ENCODE results near the gene YY1.
A peak's percentile ranks its signal among the peaks of the same experiment; 100 is the strongest.

YY1 gene

DNA sequence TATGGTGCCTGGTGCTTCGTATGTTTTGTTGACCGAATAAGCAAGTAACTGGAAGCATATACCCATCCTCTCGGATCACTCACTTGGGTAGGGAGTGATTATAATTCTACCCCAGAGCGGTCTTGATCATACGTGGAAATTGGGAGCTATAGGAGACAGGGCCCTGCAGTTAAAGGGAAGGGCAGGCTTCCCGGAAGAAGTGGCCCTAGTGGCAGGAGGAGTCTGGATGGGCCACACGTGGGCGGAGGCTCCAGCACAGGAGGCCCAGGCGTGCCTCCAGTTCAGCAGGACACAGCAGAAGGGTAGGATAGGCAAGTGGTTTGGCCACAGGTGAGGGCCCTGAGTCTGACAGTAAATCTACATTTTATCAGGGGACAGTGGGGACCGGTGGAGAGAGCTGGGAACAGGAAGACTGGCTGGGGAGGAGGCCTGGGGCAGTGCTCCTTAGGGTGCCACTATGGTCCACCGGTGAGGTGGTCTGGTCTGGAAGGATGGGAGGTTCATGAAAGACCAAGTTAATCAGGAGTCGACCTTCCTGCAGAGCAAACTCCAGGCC is 23.5 kb upstream of the YY1 start:
- H3K4me3 ChIP-seq (ENCODE audit: low read depth, low read length) = no peak overlapping the region
- TF ChIP-seq, protein P1, sequence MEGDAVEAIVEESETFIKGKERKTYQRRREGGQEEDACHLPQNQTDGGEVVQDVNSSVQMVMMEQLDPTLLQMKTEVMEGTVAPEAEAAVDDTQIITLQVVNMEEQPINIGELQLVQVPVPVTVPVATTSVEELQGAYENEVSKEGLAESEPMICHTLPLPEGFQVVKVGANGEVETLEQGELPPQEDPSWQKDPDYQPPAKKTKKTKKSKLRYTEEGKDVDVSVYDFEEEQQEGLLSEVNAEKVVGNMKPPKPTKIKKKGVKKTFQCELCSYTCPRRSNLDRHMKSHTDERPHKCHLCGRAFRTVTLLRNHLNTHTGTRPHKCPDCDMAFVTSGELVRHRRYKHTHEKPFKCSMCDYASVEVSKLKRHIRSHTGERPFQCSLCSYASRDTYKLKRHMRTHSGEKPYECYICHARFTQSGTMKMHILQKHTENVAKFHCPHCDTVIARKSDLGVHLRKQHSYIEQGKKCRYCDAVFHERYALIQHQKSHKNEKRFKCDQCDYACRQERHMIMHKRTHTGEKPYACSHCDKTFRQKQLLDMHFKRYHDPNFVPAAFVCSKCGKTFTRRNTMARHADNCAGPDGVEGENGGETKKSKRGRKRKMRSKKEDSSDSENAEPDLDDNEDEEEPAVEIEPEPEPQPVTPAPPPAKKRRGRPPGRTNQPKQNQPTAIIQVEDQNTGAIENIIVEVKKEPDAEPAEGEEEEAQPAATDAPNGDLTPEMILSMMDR (IDR thresholded peaks at IDR 0.05; ENCODE audit: low read depth, low read length, missing control alignments) = no peak
- no peak for DNase-seq (ENCODE audit: low read depth)

DNA sequence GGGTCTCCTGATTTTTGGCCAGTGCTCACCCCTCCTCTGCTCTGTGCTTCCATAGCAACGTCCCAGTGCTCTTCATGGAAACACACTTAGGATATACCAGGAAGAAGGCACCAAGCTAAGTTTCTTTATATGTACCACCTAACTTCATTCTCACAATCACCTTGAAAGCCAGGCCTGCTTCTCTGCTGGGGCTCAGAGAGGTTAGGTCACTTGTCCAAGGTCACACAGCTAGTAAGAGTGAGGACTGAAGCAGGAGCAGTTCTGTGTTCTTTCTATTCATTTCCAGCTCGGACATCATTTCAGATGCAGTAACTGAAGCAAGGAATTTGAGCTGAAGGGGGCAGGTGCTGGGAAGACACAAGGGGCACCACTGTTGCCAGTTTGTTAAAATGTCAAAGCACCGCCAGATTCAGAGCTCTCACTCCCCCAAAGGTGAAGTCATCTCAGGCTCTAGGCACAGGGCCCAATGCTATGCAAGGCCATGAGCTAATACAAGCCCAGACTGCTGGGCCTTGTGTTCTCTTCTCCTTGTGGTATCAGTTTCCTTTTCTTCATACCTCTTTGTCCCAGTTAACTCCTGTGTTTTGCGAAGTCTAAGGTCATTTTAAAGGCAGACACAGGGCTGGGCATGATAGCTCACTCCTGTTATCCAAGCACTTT is 19.7 kb upstream of the YY1 start:
- H3K4me3 ChIP-seq (ENCODE audit: low read depth, low read length) = no peak overlapping the region
- TF ChIP-seq, protein P1 (IDR thresholded peaks at IDR 0.05; ENCODE audit: low read depth, low read length, missing control alignments) = no peak
- no peak for DNase-seq (ENCODE audit: low read depth)

DNA sequence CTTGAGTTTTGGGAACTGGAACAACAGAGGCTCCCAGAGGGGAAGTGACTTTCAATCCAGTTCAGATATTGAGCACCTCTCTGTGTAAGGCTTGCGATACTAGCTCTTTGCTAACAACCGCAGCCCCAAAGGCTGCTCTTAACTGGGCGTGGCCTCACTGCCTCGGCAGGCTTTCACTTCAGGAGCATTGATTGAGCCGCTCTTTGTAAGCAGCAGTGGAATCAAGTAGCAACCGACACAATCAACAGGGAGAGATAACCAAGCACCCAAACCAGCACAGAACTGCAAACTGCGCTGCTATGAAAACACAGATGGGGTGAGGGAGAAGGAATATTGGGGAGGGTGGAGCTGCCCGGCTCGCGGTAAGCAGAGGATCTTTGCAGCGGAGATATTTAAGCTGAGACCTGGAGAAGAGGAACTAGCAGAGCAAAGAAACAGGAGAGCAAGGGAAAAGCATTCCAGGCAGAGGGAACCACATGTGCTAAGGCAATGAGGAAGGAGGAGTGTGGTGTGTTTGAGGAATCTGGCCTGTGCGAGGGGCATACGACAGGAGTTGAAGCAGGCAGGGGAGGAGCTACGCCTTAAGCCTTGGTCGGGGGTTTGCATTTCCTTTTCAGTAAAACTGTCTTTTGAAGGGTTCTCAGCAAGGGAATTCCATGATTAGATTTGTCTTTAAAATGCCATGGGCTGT is 17.3 kb upstream of the YY1 start:
- peak; percentile 66 for DNase-seq (ENCODE audit: low read depth)
- TF ChIP-seq, protein P1 (IDR thresholded peaks at IDR 0.05; ENCODE audit: low read depth, low read length, missing control alignments) = no peak
- H3K4me3 ChIP-seq (ENCODE audit: low read depth, low read length) = peak overlapping the region; percentile 60

DNA sequence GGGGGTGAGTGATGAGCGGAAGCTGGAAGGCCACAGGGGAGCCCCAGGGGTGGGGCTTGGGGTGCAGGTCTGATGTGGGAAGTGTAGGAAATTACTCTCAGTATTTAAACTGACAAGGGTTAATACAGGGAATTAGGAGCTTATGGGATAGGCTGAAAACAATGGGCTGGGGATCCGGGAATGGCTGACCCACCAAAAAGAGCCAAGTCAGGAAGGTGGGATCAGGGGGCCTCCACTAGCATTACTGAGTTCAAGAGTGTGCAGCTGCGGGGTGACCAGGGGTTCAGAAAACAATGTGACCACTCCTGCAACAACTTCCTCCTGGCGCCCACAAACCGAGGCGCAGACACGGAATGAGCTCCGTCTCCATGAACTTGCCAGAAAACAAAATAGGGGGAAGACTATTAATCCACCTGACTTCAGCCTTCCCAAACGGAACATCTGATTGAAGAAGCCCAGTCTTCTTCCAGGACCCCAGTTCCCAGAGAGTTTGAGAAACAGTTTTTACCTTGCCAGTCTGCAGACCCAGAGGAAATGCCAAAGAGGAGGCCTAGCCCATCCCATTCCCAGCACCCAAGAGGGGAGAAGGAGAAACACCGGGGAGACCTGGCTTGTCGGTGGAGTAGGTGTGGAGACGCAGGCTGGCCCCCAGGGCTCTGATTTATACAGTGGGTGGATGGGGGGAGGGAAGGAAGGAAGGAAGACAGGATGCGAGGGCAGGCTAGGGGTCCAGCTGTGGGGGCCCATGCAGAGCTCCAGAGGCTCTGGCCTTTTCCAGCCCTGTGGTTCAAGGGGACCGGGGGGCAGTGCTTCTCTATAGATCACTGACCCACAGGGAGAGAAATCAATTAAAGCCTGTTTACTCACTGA is 16.5 kb upstream of the YY1 start:
- TF ChIP-seq, protein P1 (IDR thresholded peaks at IDR 0.05; ENCODE audit: low read depth, low read length, missing control alignments) = no peak
- DNase-seq (ENCODE audit: low read depth) = no peak
- H3K4me3 ChIP-seq (ENCODE audit: low read depth, low read length) = peak overlapping the region; percentile 60

DNA sequence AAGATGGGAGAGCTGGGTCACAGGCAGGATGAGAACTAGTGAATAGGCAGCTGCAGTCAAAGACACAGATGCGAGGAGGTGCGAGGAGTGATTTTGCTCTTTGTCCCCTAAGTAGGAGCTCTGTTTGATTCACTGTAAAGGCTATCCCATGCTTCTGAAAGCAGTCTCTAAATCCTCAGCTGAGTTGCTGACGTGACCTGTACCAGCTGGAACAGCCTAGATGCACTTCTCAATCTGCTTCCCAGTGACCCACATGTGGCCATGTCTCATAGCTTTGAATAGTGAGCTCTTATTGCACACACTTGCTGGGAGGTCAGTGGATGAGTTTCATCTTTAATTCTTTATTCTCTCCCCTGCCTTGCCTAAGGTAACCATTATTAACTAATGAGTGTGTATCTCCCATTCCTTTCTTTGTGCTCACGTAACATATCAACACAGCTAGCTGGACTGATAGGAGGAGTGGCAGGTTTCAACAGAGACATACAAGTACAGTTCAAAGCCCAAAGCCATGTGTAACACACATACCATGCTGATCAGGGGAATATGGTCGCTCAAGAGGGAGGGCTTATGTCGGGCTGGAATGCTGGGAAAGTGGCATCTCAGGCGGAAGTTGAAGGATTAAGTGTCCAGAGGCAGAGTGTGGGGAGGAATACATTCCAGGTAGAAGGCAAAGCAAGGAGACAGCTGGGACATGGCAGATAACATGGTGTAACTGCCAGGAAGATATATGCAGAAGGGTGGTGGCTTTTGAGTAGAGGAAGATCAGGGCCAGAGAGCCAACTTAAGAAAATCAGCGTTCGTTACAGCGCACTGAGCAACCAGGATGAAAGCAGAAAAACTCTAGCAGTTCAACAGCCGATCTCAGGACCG is 15.4 kb upstream of the YY1 start:
- H3K4me3 ChIP-seq (ENCODE audit: low read depth, low read length) = no peak overlapping the region
- DNase-seq (ENCODE audit: low read depth) = no peak
- TF ChIP-seq, protein P1 (IDR thresholded peaks at IDR 0.05; ENCODE audit: low read depth, low read length, missing control alignments) = no peak

DNA sequence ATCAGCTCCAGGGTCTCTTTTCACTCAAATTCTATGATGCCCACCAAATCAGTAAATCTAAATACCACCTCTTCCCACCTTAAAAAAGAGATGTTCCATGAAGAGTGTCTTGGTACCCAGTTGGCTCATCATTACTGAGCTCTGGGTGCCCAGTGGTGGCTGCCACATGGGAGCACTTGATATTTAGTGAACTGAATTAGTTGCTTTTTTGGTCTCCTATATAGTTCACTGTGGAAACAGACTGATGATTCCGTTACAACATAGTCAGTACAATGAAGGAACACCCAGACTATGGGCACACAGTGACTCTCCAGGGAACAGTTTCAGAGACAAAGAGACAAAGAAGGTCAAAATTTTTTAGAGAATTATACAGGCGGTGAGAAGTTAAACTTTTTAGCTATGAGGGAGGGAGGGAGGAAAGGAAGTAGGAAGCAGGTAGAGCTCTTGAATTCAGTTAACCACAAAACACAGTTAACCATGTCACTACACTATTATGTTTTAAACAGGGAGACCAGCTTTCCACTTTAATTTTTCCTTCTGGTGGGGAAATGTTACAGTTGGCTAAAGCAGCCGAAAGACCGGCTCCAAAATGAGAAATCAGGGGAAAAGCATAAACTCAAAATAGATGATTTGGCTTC is 14.6 kb upstream of the YY1 start:
- TF ChIP-seq, protein P1 (IDR thresholded peaks at IDR 0.05; ENCODE audit: low read depth, low read length, missing control alignments) = no peak
- no peak overlapping the region for H3K4me3 ChIP-seq (ENCODE audit: low read depth, low read length)

More for the DNA sequence above, 14.6 kb upstream of the YY1 start:
- DNase-seq (ENCODE audit: low read depth) = no peak
